Endodermal cell (in vitro differentiated cells): ENCODE results near the gene NTRK1. TPM values are rescaled to one million over a fixed set of nuclear protein-coding genes. Genes with fewer than 3 reads are reported as not detected.
"Not testable (repeated sequence)": the region's sequence is repeated elsewhere in the genome, so short reads cannot be mapped to it uniquely, and the experiment has no call there.

Experiments used
- DNase-seq: peaks from one replicate; pipeline ENCODE4 v3.0.0-alpha.2; 2017
- H3K27ac ChIP-seq: 2 replicates; pipeline ENCODE4 v1.5.1; 2013; ENCODE audit warnings: mild to moderate bottlenecking, low read depth, low read length, moderate library complexity
- H3K27me3 ChIP-seq: 2 replicates; pipeline ENCODE4 v1.6.1; 2013; ENCODE audit warnings: mild to moderate bottlenecking, low read length, moderate library complexity; ENCODE audit not compliant: insufficient read depth, control insufficient read depth, poor library complexity, severe bottlenecking
- H3K36me3 ChIP-seq: 2 replicates; pipeline ENCODE4 v1.7.0; 2013; ENCODE audit warnings: mild to moderate bottlenecking, low read length, moderate library complexity; ENCODE audit not compliant: control insufficient read depth, insufficient read depth
- H3K4me1 ChIP-seq: one replicate; pipeline ENCODE4 v1.7.0; 2013; ENCODE audit warnings: low read length; ENCODE audit not compliant: control insufficient read depth, insufficient read depth
- H3K4me3 ChIP-seq: 2 replicates; pipeline ENCODE4 v1.5.1; 2013; ENCODE audit warnings: mild to moderate bottlenecking, low read length, moderate library complexity
- H3K9ac ChIP-seq: 2 replicates; pipeline ENCODE4 v1.6.1; 2013; ENCODE audit warnings: mild to moderate bottlenecking, low read length, moderate library complexity; ENCODE audit not compliant: poor library complexity, severe bottlenecking; ENCODE audit errors: extremely low read depth
- H3K9me3 ChIP-seq: 2 replicates; pipeline ENCODE4 v1.6.1; 2013; ENCODE audit warnings: mild to moderate bottlenecking, low read length, moderate library complexity; ENCODE audit not compliant: control insufficient read depth
- H3K27ac Mint-ChIP-seq: 2 replicates; pipeline ENCODE4 v1.8.0; 2020; ENCODE audit warnings: mixed read lengths
- H3K27me3 Mint-ChIP-seq: 2 replicates; pipeline ENCODE4 v1.8.0; 2021; ENCODE audit warnings: mild to moderate bottlenecking, mixed read lengths; ENCODE audit not compliant: insufficient read depth
- H3K36me3 Mint-ChIP-seq: 2 replicates; pipeline ENCODE4 v1.8.0; 2020; ENCODE audit warnings: low read depth, mixed read lengths
- H3K4me1 Mint-ChIP-seq: 2 replicates; pipeline ENCODE4 v1.8.0; 2020; ENCODE audit warnings: mixed read lengths
- H3K4me3 Mint-ChIP-seq: 2 replicates; pipeline ENCODE4 v1.8.0; 2020; ENCODE audit warnings: mild to moderate bottlenecking, moderate library complexity, mixed read lengths
- H3K9me3 Mint-ChIP-seq: 2 replicates; pipeline ENCODE4 v1.8.0; 2020; ENCODE audit warnings: mild to moderate bottlenecking, mixed read lengths
- CTCF ChIP-seq: fragments of 200-600 bp; sonication (generic); conservative IDR thresholded peaks from 2 replicates; pipeline ENCODE4 v1.5.0; 2021; ENCODE audit warnings: antibody characterized with exemption, mild to moderate bottlenecking
- WGBS, 2 experiments: methylation state at CpG; one replicate each; pipeline versions ENCODE4 v1.1.5 to v1.1.7; 2013; ENCODE audit warnings: missing lambda C conversion rate in 2 of 2, mixed read lengths in 1 of 2; ENCODE audit not compliant: insufficient coverage in 1 of 2, insufficient read length in 1 of 2; 5-methylcytosine and 5-hydroxymethylcytosine counted together
- total RNA-seq, 2 donors: library from RNA; stranded (reverse); fragmentation: NEBNext Ultra II Directional in 1 of 2; extraction: Animal tissue kit (Norgen Biotek cat#: 25700) in 1 of 2; gene quantifications; 2 replicates in 1 of 2; 3 replicates in 1 of 2; pipeline ENCODE4 v1.2.1, GENCODE V29; 2021

NTRK1 gene
- total RNA-seq, 2 donors from 2014 or later: 0.44 to 0.82 TPM

- peaks cover 10% of the 10 kb centered on the region for H3K4me1 Mint-ChIP-seq
- H3K9ac ChIP-seq: no peak overlapping the region
- no peak overlapping the region for H3K4me3 Mint-ChIP-seq
- H3K9me3 ChIP-seq: no peaks in the 10 kb centered on the region
- peaks cover 86% of the 10 kb centered on the region for H3K27me3 ChIP-seq
- no peaks in the 10 kb centered on the region for H3K36me3 Mint-ChIP-seq
- no peak overlapping the region for H3K27ac Mint-ChIP-seq
- no peak for TF ChIP-seq CTCF
- no peak for DNase-seq
- no peaks in the 10 kb centered on the region for H3K36me3 ChIP-seq
- no peaks in the 10 kb centered on the region for H3K4me1 ChIP-seq
- H3K27me3 Mint-ChIP-seq: peaks cover 98% of the 10 kb centered on the region
- H3K27ac ChIP-seq: no peak overlapping the region
- H3K9me3 Mint-ChIP-seq: no peaks in the 10 kb centered on the region
- WGBS, 2 experiments: 87 to 88% methylated on average over 1 to 3 of the region's 3 CpGs
- no peak overlapping the region for H3K4me3 ChIP-seq
These were observed 65.5 kb downstream of the NTRK1 start for GRCh38 chr1:156926175-156926574.

DNA sequence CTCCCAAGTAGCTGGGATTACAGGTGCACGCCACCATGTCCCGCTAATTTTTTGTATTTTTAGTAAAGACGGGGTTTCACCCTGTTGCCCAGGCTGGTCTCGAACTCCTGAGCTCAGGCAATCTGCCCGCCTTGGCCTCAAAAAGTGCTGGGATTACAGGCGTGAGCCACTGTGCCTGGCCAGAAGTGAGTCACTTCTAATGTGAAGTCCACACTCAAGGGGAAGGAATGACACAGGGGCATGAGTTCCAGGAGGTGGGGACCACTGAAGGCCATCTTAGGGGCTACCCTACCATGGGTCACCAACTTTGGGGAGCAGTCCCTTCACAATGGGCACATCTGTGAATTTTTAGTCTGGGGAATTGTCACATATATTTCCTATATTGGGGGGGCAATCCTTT lies 66.0 kb downstream of the NTRK1 start:
- not testable (repeated sequence) for H3K36me3 Mint-ChIP-seq, H3K27ac Mint-ChIP-seq, H3K4me3 ChIP-seq, H3K9me3 ChIP-seq, H3K9me3 Mint-ChIP-seq, H3K36me3 ChIP-seq, DNase-seq, H3K27ac ChIP-seq, H3K9ac ChIP-seq, H3K4me1 ChIP-seq
- H3K27me3 ChIP-seq: peaks cover 81% of the 10 kb centered on the region
- Mint-ChIP-seq H3K4me1 (peaks cover 10% of the 10 kb centered on the region), H3K27me3 (peaks cover 95% of the 10 kb centered on the region), H3K4me3 (peak overlapping the region; percentile 49)
- 86 to 92% methylated on average over 6 of the region's 6 CpGs for WGBS, 2 experiments

- Histone ChIP-seq H3K27me3 (peaks cover 74% of the 10 kb centered on the region), H3K9ac (no peak overlapping the region), H3K36me3 (no peaks in the 10 kb centered on the region), H3K4me1 (no peaks in the 10 kb centered on the region), H3K27ac (no peak overlapping the region), H3K9me3 (no peaks in the 10 kb centered on the region), H3K4me3 (peak overlapping the region; percentile 71)
- 5 to 7% methylated on average over 33 to 64 of the region's 64 CpGs for WGBS, 2 experiments
- peaks cover 10% of the 10 kb centered on the region for H3K4me1 Mint-ChIP-seq
- H3K27me3 Mint-ChIP-seq: peaks cover 88% of the 10 kb centered on the region
- peak; percentile 97 for DNase-seq
- peak overlapping the region; percentile 49 for H3K4me3 Mint-ChIP-seq
- no peaks in the 10 kb centered on the region for H3K9me3 Mint-ChIP-seq
- TF ChIP-seq CTCF: peak; percentile 88
- H3K36me3 Mint-ChIP-seq: no peaks in the 10 kb centered on the region
- H3K27ac Mint-ChIP-seq: no peak overlapping the region
These were observed 66.8 kb downstream of the NTRK1 start for GRCh38 chr1:156927215-156928042.
